Ovary (tissue), 3 donors: ENCODE results near the gene IGHMBP2.

Experiments
- POLR2A ChIP-seq: fragments of 450-650 bp; IDR thresholded peaks from one replicate; pipeline ENCODE4 v1.6.1; 2017; ENCODE audit warnings: antibody characterized with exemption, mild to moderate bottlenecking, moderate library complexity
- TF ChIP-seq, protein P1 (sequence below), 3 donors: fragments of 450-650 bp in 2 of 3; fragments of 200-600 bp in 1 of 3; IDR thresholded peaks; one replicate each; pipeline versions ENCODE4 v1.5.1 to v1.8.0; 2016 to 2022; ENCODE audit warnings: antibody characterized with exemption in 3 of 3, mild to moderate bottlenecking in 1 of 3
- donor health status: DM: no; HTN: no; CAD: no.

DNA sequence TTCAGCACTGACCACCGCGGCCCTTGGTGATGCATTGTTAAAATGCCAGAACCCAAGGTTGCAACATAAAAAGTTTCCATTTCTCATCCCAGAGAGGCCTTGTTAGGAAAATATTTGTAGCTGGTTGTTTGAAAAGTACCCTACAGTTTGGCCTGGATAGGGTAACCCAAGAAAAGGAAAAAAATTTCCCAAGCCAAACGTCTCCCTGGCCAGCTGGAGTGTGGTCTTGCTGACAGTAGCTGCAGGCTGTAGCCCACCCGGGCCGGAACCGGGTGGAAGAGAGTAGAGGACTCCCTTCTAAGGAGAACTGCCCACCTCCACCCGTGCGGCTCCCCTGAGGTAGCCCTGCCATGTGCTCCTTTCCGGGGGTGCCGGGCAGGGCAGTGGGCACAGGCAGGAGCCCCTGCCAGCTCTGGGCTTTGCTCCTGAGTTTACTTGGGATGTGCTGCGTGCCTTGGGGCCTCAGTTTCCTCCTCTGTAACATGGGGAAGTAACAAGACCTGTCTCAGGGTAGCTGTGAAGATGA is 38.5 kb downstream of the IGHMBP2 start:
- TF ChIP-seq, protein P1, sequence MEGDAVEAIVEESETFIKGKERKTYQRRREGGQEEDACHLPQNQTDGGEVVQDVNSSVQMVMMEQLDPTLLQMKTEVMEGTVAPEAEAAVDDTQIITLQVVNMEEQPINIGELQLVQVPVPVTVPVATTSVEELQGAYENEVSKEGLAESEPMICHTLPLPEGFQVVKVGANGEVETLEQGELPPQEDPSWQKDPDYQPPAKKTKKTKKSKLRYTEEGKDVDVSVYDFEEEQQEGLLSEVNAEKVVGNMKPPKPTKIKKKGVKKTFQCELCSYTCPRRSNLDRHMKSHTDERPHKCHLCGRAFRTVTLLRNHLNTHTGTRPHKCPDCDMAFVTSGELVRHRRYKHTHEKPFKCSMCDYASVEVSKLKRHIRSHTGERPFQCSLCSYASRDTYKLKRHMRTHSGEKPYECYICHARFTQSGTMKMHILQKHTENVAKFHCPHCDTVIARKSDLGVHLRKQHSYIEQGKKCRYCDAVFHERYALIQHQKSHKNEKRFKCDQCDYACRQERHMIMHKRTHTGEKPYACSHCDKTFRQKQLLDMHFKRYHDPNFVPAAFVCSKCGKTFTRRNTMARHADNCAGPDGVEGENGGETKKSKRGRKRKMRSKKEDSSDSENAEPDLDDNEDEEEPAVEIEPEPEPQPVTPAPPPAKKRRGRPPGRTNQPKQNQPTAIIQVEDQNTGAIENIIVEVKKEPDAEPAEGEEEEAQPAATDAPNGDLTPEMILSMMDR (IDR thresholded peaks at IDR 0.05) = no peak
- TF ChIP-seq POLR2A = no peak
